ENCODE measurements around the gene PDCD2L. TPM values are rescaled to one million over a fixed set of nuclear protein-coding genes. Genes with fewer than 3 reads are reported as not detected.

PDCD2L gene
- total RNA-seq, 1 experiment from 2014 or later = 24.6 TPM

Other genes with a start within 250 kb of the PDCD2L start
- 64.3 and 127 TPM in 2 replicates for gene LSM14A, start 231.9 kb upstream of the PDCD2L start, total RNA-seq (2014; rRNA removed; shearing (Covaris generic); ENCODE audit: low replicate concordance)
- 4.8 and 7.4 TPM in 2 replicates for gene GARRE1, start 149.8 kb upstream of the PDCD2L start, total RNA-seq (2014; rRNA removed; shearing (Covaris generic); ENCODE audit: low replicate concordance)
- gene GPI, start 39.2 kb upstream of the PDCD2L start, total RNA-seq (2014; rRNA removed; shearing (Covaris generic); ENCODE audit: low replicate concordance) = 829 and 893 TPM in 2 replicates
- 243 and 255 TPM in 2 replicates for gene UBA2, start 24.0 kb downstream of the PDCD2L start, total RNA-seq (2014; rRNA removed; shearing (Covaris generic); ENCODE audit: low replicate concordance)
- 48.4 and 70.2 TPM in 2 replicates for gene WTIP, start 77.4 kb downstream of the PDCD2L start, total RNA-seq (2014; rRNA removed; shearing (Covaris generic); ENCODE audit: low replicate concordance)

Data from Caki2 (cell line).